GM10266 (cell line): Measurements from ENCODE around the gene PARD3B.

Experiments used
- DNase-seq: peaks from one replicate; pipeline ENCODE4 v3.0.0; 2012; ENCODE audit errors: extremely low spot score
- TF ChIP-seq, protein P1 (sequence below): IDR thresholded peaks from 2 replicates; pipeline ENCODE4 v1.5.1; 2012; ENCODE audit warnings: mild to moderate bottlenecking, low read depth; ENCODE audit not compliant: control insufficient read depth, insufficient read depth; ENCODE audit errors: missing control alignments

PARD3B gene

DNA sequence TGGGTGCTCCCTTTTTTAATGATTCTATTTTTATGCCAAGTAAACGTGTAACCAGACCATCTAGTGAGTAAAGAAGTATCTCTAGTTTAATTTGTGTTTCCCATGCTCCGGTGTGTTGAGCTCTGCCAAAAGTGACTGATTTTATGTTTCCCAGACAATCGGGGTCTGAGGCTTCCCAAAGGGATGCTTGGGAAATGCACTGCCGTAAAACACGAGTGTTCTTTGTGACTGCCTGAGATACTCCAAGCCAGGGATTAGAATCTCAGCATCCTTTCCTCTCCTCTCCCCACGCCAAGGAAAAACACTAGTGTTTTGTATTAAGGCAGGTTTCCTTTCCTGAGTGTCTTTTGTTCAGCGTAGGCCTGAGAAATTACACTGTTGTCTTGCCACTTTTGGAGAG is 956.6 kb downstream of the PARD3B start:
- TF ChIP-seq, protein P1, sequence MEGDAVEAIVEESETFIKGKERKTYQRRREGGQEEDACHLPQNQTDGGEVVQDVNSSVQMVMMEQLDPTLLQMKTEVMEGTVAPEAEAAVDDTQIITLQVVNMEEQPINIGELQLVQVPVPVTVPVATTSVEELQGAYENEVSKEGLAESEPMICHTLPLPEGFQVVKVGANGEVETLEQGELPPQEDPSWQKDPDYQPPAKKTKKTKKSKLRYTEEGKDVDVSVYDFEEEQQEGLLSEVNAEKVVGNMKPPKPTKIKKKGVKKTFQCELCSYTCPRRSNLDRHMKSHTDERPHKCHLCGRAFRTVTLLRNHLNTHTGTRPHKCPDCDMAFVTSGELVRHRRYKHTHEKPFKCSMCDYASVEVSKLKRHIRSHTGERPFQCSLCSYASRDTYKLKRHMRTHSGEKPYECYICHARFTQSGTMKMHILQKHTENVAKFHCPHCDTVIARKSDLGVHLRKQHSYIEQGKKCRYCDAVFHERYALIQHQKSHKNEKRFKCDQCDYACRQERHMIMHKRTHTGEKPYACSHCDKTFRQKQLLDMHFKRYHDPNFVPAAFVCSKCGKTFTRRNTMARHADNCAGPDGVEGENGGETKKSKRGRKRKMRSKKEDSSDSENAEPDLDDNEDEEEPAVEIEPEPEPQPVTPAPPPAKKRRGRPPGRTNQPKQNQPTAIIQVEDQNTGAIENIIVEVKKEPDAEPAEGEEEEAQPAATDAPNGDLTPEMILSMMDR, result no peak
- DNase-seq, result no peak

DNA sequence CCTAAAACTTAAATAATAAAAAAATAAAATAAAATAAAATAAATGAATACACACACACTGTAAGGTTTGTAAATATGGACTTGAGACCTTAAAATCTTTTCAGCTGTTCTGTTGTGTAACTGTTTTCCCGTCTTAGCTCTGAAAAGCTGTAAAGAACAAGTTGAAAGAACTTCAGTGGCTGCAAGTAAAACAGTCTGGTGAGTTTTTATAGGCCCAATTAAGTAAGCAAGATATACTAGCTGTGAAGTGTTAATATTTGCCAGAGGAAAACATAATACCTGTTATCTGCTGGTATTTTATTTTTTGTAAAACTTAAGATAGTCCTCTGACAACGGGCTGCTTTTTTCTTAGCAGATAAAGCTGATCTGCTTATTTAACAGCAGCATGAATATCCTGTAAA is 960.1 kb downstream of the PARD3B start:
- no peak for DNase-seq
- TF ChIP-seq, protein P1, result no peak

DNA sequence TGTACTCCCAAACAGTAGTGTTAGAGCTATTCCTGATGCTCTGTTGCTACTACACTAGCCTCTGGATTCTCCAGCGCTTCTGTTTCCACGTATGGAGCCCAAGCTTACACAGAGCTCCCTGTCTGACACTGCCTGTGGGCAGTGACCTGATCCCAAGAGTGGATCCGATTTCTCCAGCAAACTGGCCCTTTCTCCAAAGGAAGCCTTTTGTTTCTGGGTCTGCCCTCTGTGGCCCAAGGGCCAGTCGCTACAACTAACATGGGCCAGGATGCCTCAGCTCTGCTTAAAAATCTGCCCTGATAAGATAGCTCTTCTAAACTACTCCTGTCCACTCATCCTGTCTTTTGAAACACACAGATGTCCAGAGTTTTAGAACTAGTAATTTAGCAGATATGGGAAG is 964.4 kb downstream of the PARD3B start:
- DNase-seq, result no peak
- TF ChIP-seq, protein P1, result no peak

DNA sequence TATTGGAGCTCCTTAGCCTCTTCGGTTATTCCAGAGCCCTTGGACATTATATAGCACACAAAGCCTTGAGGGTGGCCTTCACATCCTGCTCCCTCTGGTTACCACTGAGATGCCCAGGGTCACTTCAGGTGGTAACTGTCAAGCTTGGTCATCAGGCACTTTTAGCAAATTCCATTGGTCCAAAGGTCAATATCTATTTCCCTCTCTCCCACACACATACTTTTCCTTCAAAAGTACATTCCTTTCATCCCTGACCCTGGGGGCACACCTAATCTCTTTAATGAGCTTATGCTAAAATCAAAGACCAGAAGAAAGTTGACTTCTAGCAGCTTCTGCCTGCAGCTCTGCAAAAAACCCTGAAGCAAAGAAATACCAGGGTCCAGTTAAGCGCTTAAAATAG is 965.1 kb downstream of the PARD3B start:
- no peak for DNase-seq
- TF ChIP-seq, protein P1, result no peak

DNA sequence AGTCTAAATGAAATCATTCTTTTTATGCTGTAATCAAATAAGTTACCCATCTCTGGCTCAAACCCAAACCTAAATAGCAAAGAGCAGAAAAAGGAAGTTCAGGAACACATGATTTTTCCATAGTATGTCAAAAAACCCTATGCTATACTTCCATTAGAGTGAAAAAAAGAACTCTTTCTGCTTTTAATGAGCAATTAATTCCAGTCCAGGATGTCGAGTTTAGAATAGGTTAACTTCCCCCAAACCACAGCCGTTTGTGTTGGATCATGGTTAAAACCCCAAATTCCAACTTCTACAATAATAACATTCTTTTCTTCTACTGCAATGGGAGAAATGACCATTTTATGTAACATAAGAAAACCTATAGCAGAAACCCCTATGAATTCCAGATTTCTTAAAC is 965.9 kb downstream of the PARD3B start:
- no peak for DNase-seq
- TF ChIP-seq, protein P1, result no peak

DNA sequence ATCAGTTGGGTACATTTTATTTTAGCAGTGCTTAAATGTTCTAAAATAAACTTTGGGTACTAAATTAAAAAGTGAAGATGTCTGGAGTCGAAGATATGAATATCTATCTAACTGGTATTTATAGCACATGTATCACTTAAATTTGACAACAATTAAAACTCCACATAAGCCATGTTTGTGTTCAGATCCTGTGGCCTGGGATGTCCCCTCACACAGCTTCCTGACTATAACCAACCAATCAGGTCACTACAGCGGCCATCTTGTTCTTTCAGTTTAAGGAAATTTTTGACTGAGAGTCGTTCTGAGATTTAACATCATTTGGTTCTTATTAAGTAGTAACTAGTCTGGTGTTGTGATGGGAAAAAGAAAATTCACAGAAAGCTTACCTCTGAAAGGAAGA is 966.4 kb downstream of the PARD3B start:
- no peak for DNase-seq
- TF ChIP-seq, protein P1, result no peak

DNA sequence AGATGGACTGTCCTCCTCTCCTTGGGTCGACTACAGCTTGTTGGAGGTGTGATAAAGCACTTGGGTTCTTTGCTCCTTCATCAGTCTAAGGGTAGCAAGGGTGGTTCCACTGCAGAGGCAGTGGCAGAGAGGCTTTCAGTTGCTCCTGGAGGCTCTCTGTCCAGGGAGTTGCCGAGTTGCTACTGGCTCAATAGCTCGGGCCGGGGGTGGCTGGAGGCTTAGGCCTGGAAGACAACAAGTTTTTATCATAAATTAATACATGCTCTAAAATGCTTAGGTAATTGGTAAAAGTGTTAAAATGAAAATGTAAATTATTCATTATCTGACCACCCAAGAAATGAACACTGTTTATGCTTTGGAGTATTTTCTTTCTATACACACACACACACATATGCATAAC is 975.0 kb downstream of the PARD3B start:
- TF ChIP-seq, protein P1, result no peak
- DNase-seq, result no peak

DNA sequence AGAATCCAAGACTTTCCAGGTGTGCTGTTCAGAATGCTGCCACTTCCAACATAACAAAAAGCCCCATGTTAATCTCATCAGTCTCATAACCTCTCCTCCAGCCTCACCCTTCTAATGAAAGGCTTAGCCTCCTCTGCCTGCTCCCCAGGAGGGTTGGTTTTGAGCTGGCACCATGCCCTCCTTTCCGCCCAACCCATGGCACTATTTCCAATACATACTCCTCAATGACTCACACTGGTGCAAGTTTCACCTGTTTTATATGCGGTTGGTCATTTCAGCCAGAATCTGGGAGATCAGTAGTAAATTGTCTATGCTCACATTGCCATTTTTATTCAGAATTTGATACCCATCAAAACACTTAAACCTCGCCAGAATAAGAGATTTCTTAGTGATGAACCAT is 979.4 kb downstream of the PARD3B start:
- TF ChIP-seq, protein P1, result no peak
- no peak for DNase-seq
